HepG2 (cell line): Measurements from ENCODE around the gene RICTOR. TPM values are rescaled to one million over a fixed set of nuclear protein-coding genes. Genes with fewer than 3 reads are reported as not detected.

ENCODE experiments used
- ATAC-seq: fragments of 200-7000 bp; cut with Tn5 transposase; 3 replicates; pipeline ENCODE4 v1.9.1; 2020; ENCODE audit warnings: mild to moderate bottlenecking, moderate library complexity
- BruUV-seq: library from RNA; stranded (reverse); fragments of 400-500 nt; replicated peaks from 2 replicates; lab custom pipeline; 2021; lab: Mats Ljungman, UMichigan
- CTCF ChIA-PET: fragments of 300-600 bp; formaldehyde crosslinking; extraction: SDS; loops from one replicate; lab custom pipeline; 2021; ENCODE audit warnings: low total read pairs, inconsistent platforms, low intra/inter-chr PET ratio; lab: Yijun Ruan, JAX
- POLR2A ChIA-PET: fragments of 350-600 bp; sonication (Branson Sonifier 250); formaldehyde crosslinking; loops from one replicate; lab custom pipeline; 2020; ENCODE audit warnings: antibody characterized with exemption, inconsistent platforms; lab: Yijun Ruan, JAX
- DNase-seq: peaks from one replicate; pipeline ENCODE4 v3.0.0-alpha.2; 2015; ENCODE audit warnings: low spot score
- FAIRE-seq: peaks from 3 replicates; lab custom pipeline; 2011; peaks lifted over from hg19 to GRCh38; lab: Jason Lieb, UNC
- H2AFZ ChIP-seq: one replicate; pipeline ENCODE4 v1.6.1; 2011; ENCODE audit warnings: low read length, inconsistent platforms
- H3K27ac ChIP-seq: fragments of 300-600 bp; 3 replicates; pipeline ENCODE4 v1.8.0; 2011; ENCODE audit warnings: mixed run types, mild to moderate bottlenecking, mixed read lengths, low read length, inconsistent platforms; ENCODE audit not compliant: insufficient read depth; ENCODE audit errors: extremely low read length
- H3K27me3 ChIP-seq, 2 experiments: fragments of 200-600 bp in 1 of 2; 2 replicates in 1 of 2; 3 replicates in 1 of 2; pipeline versions ENCODE4 v1.6.0 to v1.8.0; 2011; ENCODE audit warnings: low read length in 2 of 2, mild to moderate bottlenecking in 2 of 2, moderate library complexity in 2 of 2, inconsistent platforms in 1 of 2; ENCODE audit not compliant: insufficient read depth in 2 of 2, control insufficient read depth in 1 of 2
- H3K36me3 ChIP-seq, 2 experiments: fragments of 200-600 bp in 1 of 2; replicated peaks in 1 of 2; 2 replicates in 1 of 2; 3 replicates in 1 of 2; pipeline versions ENCODE4 v1.5.1 to v1.8.0; 2011; ENCODE audit warnings: low read length in 2 of 2, inconsistent platforms in 1 of 2; ENCODE audit not compliant: insufficient read depth in 2 of 2, control insufficient read depth in 1 of 2
- H3K4me1 ChIP-seq: 2 replicates; pipeline ENCODE4 v1.5.1; 2012; ENCODE audit warnings: low read length, inconsistent platforms; ENCODE audit not compliant: insufficient read depth
- H3K4me2 ChIP-seq: 2 replicates; pipeline ENCODE4 v1.6.0; 2011; ENCODE audit warnings: low read depth, low read length, inconsistent platforms
- H3K4me3 ChIP-seq, 3 experiments: fragments of 200-600 bp in 1 of 3; sonication (generic), shearing (Covaris generic) in 1 of 3; replicated peaks in 1 of 3; 2 replicates each; pipeline ENCODE4 v1.5.1; 2011 to 2016; ENCODE audit warnings: low read length in 3 of 3, inconsistent platforms in 2 of 3, low read depth in 2 of 3, mild to moderate bottlenecking in 2 of 3, control low read depth in 1 of 3, mixed read lengths in 1 of 3; ENCODE audit not compliant: insufficient read depth in 1 of 3
- H3K79me2 ChIP-seq: one replicate; pipeline ENCODE4 v1.6.1; 2011; ENCODE audit warnings: low read length, inconsistent platforms; ENCODE audit not compliant: insufficient read depth
- H3K9ac ChIP-seq: 2 replicates; pipeline ENCODE4 v1.6.0; 2011; ENCODE audit warnings: mild to moderate bottlenecking, low read depth, low read length, inconsistent platforms; ENCODE audit not compliant: insufficient read depth
- H3K9me3 ChIP-seq: 2 replicates; pipeline ENCODE4 v1.5.1; 2012; ENCODE audit warnings: mild to moderate bottlenecking, low read length
- H4K20me1 ChIP-seq: 2 replicates; pipeline ENCODE4 v1.6.0; 2011; ENCODE audit warnings: inconsistent platforms, mild to moderate bottlenecking, low read length, moderate library complexity; ENCODE audit not compliant: insufficient read depth
- AHR ChIP-seq: IDR thresholded peaks from 2 replicates; pipeline ENCODE4 v1.6.1; 2018; ENCODE audit warnings: missing genetic modification reagents, missing compliant biosample characterization
- FOXA3 ChIP-seq: IDR thresholded peaks from 2 replicates; pipeline ENCODE4 v1.6.1; 2016; ENCODE audit warnings: missing genetic modification reagents, missing compliant biosample characterization
- GZF1 ChIP-seq: sonication (generic); formaldehyde crosslinking; IDR thresholded peaks from 2 replicates; pipeline ENCODE4 v1.5.1; 2020; ENCODE audit warnings: mild to moderate bottlenecking, missing genetic modification reagents
- HDAC2 ChIP-seq: sonication (generic); formaldehyde crosslinking; IDR thresholded peaks from 2 replicates; pipeline ENCODE4 v1.4.0; 2020; ENCODE audit warnings: missing genetic modification reagents
- JUN ChIP-seq: sonication (generic); formaldehyde crosslinking; IDR thresholded peaks from 2 replicates; pipeline ENCODE4 v1.4.0; 2020; ENCODE audit warnings: mild to moderate bottlenecking, missing genetic modification reagents
- KLF9 ChIP-seq: IDR thresholded peaks from 2 replicates; pipeline ENCODE4 v1.6.1; 2016; ENCODE audit warnings: low read depth
- POGZ ChIP-seq: sonication (generic); formaldehyde crosslinking; IDR thresholded peaks from 2 replicates; pipeline ENCODE4 v1.4.0; 2020; ENCODE audit warnings: mild to moderate bottlenecking, missing genetic modification reagents
- PRMT3 ChIP-seq: sonication (generic); formaldehyde crosslinking; IDR thresholded peaks from 2 replicates; pipeline ENCODE4 v1.8.1; 2022; ENCODE audit warnings: low read depth, mild to moderate bottlenecking, moderate library complexity, missing genetic modification reagents, borderline replicate concordance
- SMARCC2 ChIP-seq: fragments of 450-650 bp; IDR thresholded peaks from 2 replicates; pipeline ENCODE4 v1.6.1; 2017; ENCODE audit warnings: antibody characterized with exemption, mild to moderate bottlenecking
- SNAI1 ChIP-seq: sonication (generic); formaldehyde crosslinking; IDR thresholded peaks from 2 replicates; pipeline ENCODE4 v1.5.0; 2020; ENCODE audit warnings: mild to moderate bottlenecking, missing genetic modification reagents, borderline replicate concordance
- TBL1XR1 ChIP-seq: fragments of 150-350 bp; IDR thresholded peaks from 2 replicates; pipeline ENCODE4 v1.6.1; 2014; ENCODE audit warnings: borderline replicate concordance, low read length; ENCODE audit not compliant: partially characterized antibody
- ZNF138 ChIP-seq: sonication (generic); formaldehyde crosslinking; IDR thresholded peaks from 2 replicates; pipeline ENCODE4 v1.5.0; 2020; ENCODE audit warnings: mild to moderate bottlenecking, low read depth, missing genetic modification reagents
- ZNF441 ChIP-seq: sonication (generic); formaldehyde crosslinking; IDR thresholded peaks from 2 replicates; pipeline ENCODE4 v1.7.0; 2021; ENCODE audit warnings: missing genetic modification reagents, borderline replicate concordance
- ZNF660 ChIP-seq: sonication (generic); formaldehyde crosslinking; IDR thresholded peaks from 2 replicates; pipeline ENCODE4 v1.5.1; 2020; ENCODE audit warnings: mild to moderate bottlenecking, low read depth, missing genetic modification reagents, borderline replicate concordance
- in situ Hi-C: cut with HindIII; loops from 2 replicates; pipeline ENCODE4 v1.10.0; 2017; ENCODE audit warnings: low pct_unique_long_range_greater_than_20kb; ENCODE audit not compliant: extremely low pct_ligation_motif_present
- intact Hi-C: fragments of 100-400 bp; cut with micrococcal nuclease; formaldehyde crosslinking; loops from one replicate; pipeline ENCODE4 v1.10.0; 2022; ENCODE audit not compliant: unreplicated experiment
- polyA plus RNA-seq, 8 experiments: library from polyadenylated mRNA; depleted of rRNA in 3 of 8; stranded (reverse) in 7 of 8; unstranded in 1 of 8; fragments of >200 nt; fragmentation: Illumina TruSeq in 4 of 8; extraction: Trizol in 4 of 8; gene quantifications; 2 replicates each; pipeline versions ENCODE4 v1.2.1 to v1.2.3, GENCODE V29; 2011 to 2016; ENCODE audit warnings: low read depth in 4 of 8, missing spikeins in 1 of 8, mixed read lengths in 1 of 8; ENCODE audit not compliant: insufficient read depth in 1 of 8
- total RNA-seq, 5 experiments: library from RNA; depleted of rRNA; stranded (reverse); fragments of >200 nt; fragmentation: Illumina TruSeq; extraction: Trizol; gene quantifications; 2 replicates each; pipeline ENCODE4 v1.2.3, GENCODE V29; 2016; ENCODE audit warnings: low read depth in 1 of 5
- TF ChIP-seq, protein P1 (sequence below): sonication (generic); formaldehyde crosslinking; IDR thresholded peaks from 2 replicates; pipeline ENCODE4 v1.4.0; 2020; ENCODE audit warnings: missing genetic modification reagents
- TF ChIP-seq, protein P2 (sequence below): IDR thresholded peaks from 2 replicates; pipeline ENCODE4 v1.6.1; 2016
- TF ChIP-seq, protein P3 (sequence below), 2 experiments: sonication (generic) in 1 of 2; formaldehyde crosslinking in 1 of 2; IDR thresholded peaks; 2 replicates each; pipeline versions ENCODE4 v1.6.1 to v1.9.0; 2014 to 2022; ENCODE audit warnings: antibody characterized with exemption in 1 of 2, borderline replicate concordance in 1 of 2, inconsistent platforms in 1 of 2, low read depth in 1 of 2, missing genetic modification reagents in 1 of 2
- TF ChIP-seq, protein P4 (sequence below): sonication (generic); formaldehyde crosslinking; IDR thresholded peaks from 2 replicates; pipeline ENCODE4 v1.4.0; 2020; ENCODE audit warnings: missing genetic modification reagents

RICTOR gene
- total and polyA plus RNA-seq, 2 of the 13 experiments (the other 11 are each of a cell fraction or from before 2014, with no cell fraction given) = 10.7 to 15.4 TPM

DNA sequence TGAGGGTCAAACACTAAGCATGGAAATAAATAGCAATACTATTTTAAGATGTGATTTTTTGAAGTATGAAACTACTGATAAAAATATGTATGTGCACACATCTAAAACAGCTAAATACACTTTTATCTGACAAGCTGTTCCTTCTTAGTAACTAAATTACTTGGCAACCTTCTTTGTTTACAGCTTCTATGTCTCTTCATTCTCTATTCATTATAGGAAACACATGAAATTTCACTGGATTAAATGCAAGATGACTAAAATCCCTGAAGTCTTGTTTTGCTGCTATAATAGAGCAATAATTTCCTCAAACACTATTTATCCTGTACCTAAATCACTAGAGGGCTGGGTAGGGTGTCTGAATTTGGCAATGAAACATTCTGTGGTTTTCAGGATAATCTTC is 11.7 kb downstream of the RICTOR start:
- 0 out of 2 replicates have a peak, but pooled peaks cover 9% of the 10 kb centered on the region for H3K4me1 ChIP-seq
- intact Hi-C loops (no loop called here), in situ Hi-C loops (no loop called here)
- H2AFZ ChIP-seq = no peak overlapping the region
- no peak overlapping the region for H3K27ac ChIP-seq
- TF ChIP-seq JUN (CRISPR knock-in tag) = no peak
- no peak for TF ChIP-seq AHR
- no peak for TF ChIP-seq PRMT3 (CRISPR knock-in tag)
- TF ChIP-seq, protein P1, sequence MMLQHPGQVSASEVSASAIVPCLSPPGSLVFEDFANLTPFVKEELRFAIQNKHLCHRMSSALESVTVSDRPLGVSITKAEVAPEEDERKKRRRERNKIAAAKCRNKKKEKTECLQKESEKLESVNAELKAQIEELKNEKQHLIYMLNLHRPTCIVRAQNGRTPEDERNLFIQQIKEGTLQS (CRISPR knock-in tag) = no peak
- no peak for TF ChIP-seq KLF9 (CRISPR knock-in tag)
- no peak for TF ChIP-seq HDAC2 (CRISPR knock-in tag)
- TF ChIP-seq SMARCC2 = no peak
- no peak for TF ChIP-seq TBL1XR1
- no peak for TF ChIP-seq ZNF660 (CRISPR knock-in tag)
- TF ChIP-seq ZNF441 (CRISPR knock-in tag) = no peak
- TF ChIP-seq ZNF138 (CRISPR knock-in tag) = no peak
- TF ChIP-seq POGZ (CRISPR knock-in tag) = no peak
- TF ChIP-seq, protein P2, sequence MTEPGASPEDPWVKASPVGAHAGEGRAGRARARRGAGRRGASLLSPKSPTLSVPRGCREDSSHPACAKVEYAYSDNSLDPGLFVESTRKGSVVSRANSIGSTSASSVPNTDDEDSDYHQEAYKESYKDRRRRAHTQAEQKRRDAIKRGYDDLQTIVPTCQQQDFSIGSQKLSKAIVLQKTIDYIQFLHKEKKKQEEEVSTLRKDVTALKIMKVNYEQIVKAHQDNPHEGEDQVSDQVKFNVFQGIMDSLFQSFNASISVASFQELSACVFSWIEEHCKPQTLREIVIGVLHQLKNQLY (CRISPR knock-in tag) = no peak
- TF ChIP-seq, protein P3, sequence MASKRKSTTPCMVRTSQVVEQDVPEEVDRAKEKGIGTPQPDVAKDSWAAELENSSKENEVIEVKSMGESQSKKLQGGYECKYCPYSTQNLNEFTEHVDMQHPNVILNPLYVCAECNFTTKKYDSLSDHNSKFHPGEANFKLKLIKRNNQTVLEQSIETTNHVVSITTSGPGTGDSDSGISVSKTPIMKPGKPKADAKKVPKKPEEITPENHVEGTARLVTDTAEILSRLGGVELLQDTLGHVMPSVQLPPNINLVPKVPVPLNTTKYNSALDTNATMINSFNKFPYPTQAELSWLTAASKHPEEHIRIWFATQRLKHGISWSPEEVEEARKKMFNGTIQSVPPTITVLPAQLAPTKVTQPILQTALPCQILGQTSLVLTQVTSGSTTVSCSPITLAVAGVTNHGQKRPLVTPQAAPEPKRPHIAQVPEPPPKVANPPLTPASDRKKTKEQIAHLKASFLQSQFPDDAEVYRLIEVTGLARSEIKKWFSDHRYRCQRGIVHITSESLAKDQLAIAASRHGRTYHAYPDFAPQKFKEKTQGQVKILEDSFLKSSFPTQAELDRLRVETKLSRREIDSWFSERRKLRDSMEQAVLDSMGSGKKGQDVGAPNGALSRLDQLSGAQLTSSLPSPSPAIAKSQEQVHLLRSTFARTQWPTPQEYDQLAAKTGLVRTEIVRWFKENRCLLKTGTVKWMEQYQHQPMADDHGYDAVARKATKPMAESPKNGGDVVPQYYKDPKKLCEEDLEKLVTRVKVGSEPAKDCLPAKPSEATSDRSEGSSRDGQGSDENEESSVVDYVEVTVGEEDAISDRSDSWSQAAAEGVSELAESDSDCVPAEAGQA (IDR thresholded peaks at IDR 0.05; ENCODE audit: low read depth) = no peak
- TF ChIP-seq, protein P3 (CRISPR knock-in tag; IDR thresholded peaks at IDR 0.05; ENCODE audit: borderline replicate concordance) = no peak
- TF ChIP-seq, protein P4, sequence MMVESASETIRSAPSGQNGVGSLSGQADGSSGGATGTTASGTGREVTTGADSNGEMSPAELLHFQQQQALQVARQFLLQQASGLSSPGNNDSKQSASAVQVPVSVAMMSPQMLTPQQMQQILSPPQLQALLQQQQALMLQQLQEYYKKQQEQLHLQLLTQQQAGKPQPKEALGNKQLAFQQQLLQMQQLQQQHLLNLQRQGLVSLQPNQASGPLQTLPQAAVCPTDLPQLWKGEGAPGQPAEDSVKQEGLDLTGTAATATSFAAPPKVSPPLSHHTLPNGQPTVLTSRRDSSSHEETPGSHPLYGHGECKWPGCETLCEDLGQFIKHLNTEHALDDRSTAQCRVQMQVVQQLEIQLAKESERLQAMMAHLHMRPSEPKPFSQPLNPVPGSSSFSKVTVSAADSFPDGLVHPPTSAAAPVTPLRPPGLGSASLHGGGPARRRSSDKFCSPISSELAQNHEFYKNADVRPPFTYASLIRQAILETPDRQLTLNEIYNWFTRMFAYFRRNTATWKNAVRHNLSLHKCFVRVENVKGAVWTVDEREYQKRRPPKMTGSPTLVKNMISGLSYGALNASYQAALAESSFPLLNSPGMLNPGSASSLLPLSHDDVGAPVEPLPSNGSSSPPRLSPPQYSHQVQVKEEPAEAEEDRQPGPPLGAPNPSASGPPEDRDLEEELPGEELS (CRISPR knock-in tag) = no peak
- TF ChIP-seq FOXA3 (CRISPR knock-in tag) = no peak
- TF ChIP-seq GZF1 = no peak
- no peak for TF ChIP-seq SNAI1 (CRISPR knock-in tag)
- ATAC-seq (no peak), FAIRE-seq (no peak), DNase-seq (no peak)
- POLR2A ChIA-PET = no interaction called here
- H4K20me1 ChIP-seq = peaks cover 23% of the 10 kb centered on the region
- H3K4me3 ChIP-seq = no peak overlapping the region
- BruUV-seq = no TSS peak
- H3K9me3 ChIP-seq = peaks cover 14% of the 10 kb centered on the region; the same call in 1 of the 2 replicates
- H3K27me3 ChIP-seq = no peaks in the 10 kb centered on the region
- H3K9ac ChIP-seq = no peak overlapping the region
- peaks cover 2 to 10% of the 10 kb centered on the region in 2 experiments; a peak in 2 of 5 replicates for H3K36me3 ChIP-seq
- peaks cover 80% of the 10 kb centered on the region for H3K79me2 ChIP-seq
- H3K4me2 ChIP-seq = no peak overlapping the region
- CTCF ChIA-PET = no interaction called here
